PFSK-1 (cell line): ENCODE measurements around the gene ANAPC2.

Experiments
- POLR2AphosphoS5 ChIP-seq: IDR thresholded peaks from 2 replicates; pipeline ENCODE4 v1.6.1; 2012; ENCODE audit warnings: low read depth, mild to moderate bottlenecking, control low read depth, low read length, moderate library complexity
- REST ChIP-seq, 2 experiments: IDR thresholded peaks; 2 replicates each; pipeline versions ENCODE4 v1.6.1 to v1.8.0; 2011 to 2012; ENCODE audit warnings: low read depth in 2 of 2, low read length in 2 of 2, control low read depth in 1 of 2, inconsistent platforms in 1 of 2, mild to moderate bottlenecking in 1 of 2, moderate library complexity in 1 of 2; ENCODE audit not compliant: insufficient read depth in 1 of 2
- SIN3A ChIP-seq: IDR thresholded peaks from 2 replicates; pipeline ENCODE4 v1.6.1; 2012; ENCODE audit warnings: mild to moderate bottlenecking, low read length, moderate library complexity, borderline replicate concordance; ENCODE audit not compliant: insufficient read depth
- TAF1 ChIP-seq: IDR thresholded peaks from 2 replicates; pipeline ENCODE4 v1.6.1; 2012; ENCODE audit warnings: low read length, control low read depth, borderline replicate concordance; ENCODE audit not compliant: insufficient read depth

GRCh38 chr9:137192448-137192780 lies 4.1 kb upstream of the ANAPC2 start:
- TF ChIP-seq TAF1: no peak
- TF ChIP-seq POLR2AphosphoS5: no peak
- no peak for TF ChIP-seq REST (IDR thresholded peaks at IDR 0.05; ENCODE audit: insufficient read depth in 1 of 2, low read depth in 2 of 2, low read length in 2 of 2)
- TF ChIP-seq SIN3A: no peak
